MCF 10A (cell line): ENCODE data around the gene C11orf24. TPM values are rescaled to one million over a fixed set of nuclear protein-coding genes. Genes with fewer than 3 reads are reported as not detected.

ENCODE experiments used
- Bru-seq: library from RNA; stranded (reverse); fragments of 400-500 nt; gene quantifications from one replicate; lab custom pipeline; 2021; lab: Mats Ljungman, UMichigan
- BruChase-seq, 2 experiments: library from RNA; stranded (reverse); fragments of 400-500 nt; gene quantifications; one replicate each; lab custom pipeline; 2021; lab: Mats Ljungman, UMichigan
- BruUV-seq: library from RNA; stranded (reverse); fragments of 400-500 nt; replicated peaks from 2 replicates; lab custom pipeline; 2021; lab: Mats Ljungman, UMichigan
- CTCF ChIA-PET: fragments of 300-600 bp; sonication (Branson Sonifier 250); formaldehyde crosslinking; extraction: SDS; loops from one replicate; lab custom pipeline; 2021; ENCODE audit warnings: antibody characterized with exemption, inconsistent platforms; lab: Yijun Ruan, JAX
- POLR2A ChIA-PET: fragments of 300-600, 350-650 bp; sonication (Branson Sonifier 250); formaldehyde crosslinking; extraction: SDS; loops from one replicate; lab custom pipeline; 2020; ENCODE audit warnings: antibody characterized with exemption, inconsistent platforms; lab: Yijun Ruan, JAX
- DNase-seq: peaks from one replicate; pipeline ENCODE4 v3.0.0-alpha.2; 2018; ENCODE audit not compliant: unreplicated experiment
- H3K27ac Mint-ChIP-seq: one replicate; pipeline ENCODE4 v1.8.0; 2022; ENCODE audit warnings: mild to moderate bottlenecking, low read depth, mixed read lengths; ENCODE audit not compliant: unreplicated experiment
- H3K27me3 Mint-ChIP-seq: one replicate; pipeline ENCODE4 v1.8.0; 2022; ENCODE audit warnings: mixed read lengths; ENCODE audit not compliant: insufficient read depth, unreplicated experiment
- H3K36me3 Mint-ChIP-seq: one replicate; pipeline ENCODE4 v1.8.0; 2022; ENCODE audit warnings: mild to moderate bottlenecking, moderate library complexity, mixed read lengths; ENCODE audit not compliant: insufficient read depth, unreplicated experiment
- H3K4me1 Mint-ChIP-seq: one replicate; pipeline ENCODE4 v1.8.0; 2022; ENCODE audit warnings: mixed read lengths; ENCODE audit not compliant: insufficient read depth, unreplicated experiment
- H3K4me3 Mint-ChIP-seq: one replicate; pipeline ENCODE4 v1.8.0; 2022; ENCODE audit warnings: mild to moderate bottlenecking, moderate library complexity, mixed read lengths; ENCODE audit not compliant: unreplicated experiment
- H3K9me3 Mint-ChIP-seq: one replicate; pipeline ENCODE4 v1.8.0; 2022; ENCODE audit warnings: mixed read lengths; ENCODE audit not compliant: unreplicated experiment
- intact Hi-C: fragments of 100-400 bp; cut with micrococcal nuclease; formaldehyde crosslinking; loops from 2 replicates; pipeline ENCODE4 v1.14.1; 2022
- long read RNA-seq: library from polyadenylated mRNA; stranded (forward); transcript quantifications from one replicate; pipeline ENCODE4 v2.0.0, GENCODE V29; 2022
- total RNA-seq: library from RNA; stranded (reverse); gene quantifications from 2 replicates; pipeline ENCODE4 v1.2.3, GENCODE V29; 2022
- TF ChIP-seq, protein P1 (sequence below): fragments of 200-600 bp; IDR thresholded peaks from one replicate; pipeline ENCODE4 v1.8.0; 2022; ENCODE audit warnings: antibody characterized with exemption, mild to moderate bottlenecking; ENCODE audit not compliant: unreplicated experiment

C11orf24 gene
- total RNA-seq (58.3 and 69.2 TPM in 2 replicates), Bru-seq, nascent RNA (percentile 70 among the genes with signal in this experiment), BruChase-seq, experiment 1, labeled RNA remaining after a 6-hour chase (percentile 79 among the genes with signal in this experiment), BruChase-seq, experiment 2, labeled RNA remaining after a 2-hour chase (percentile 69 among the genes with signal in this experiment)
- long read RNA-seq, transcript C11orf24-201 (4 exons, 2,063 nt), result major isoform, 25 of 86 reads
- long read RNA-seq, partial matches to known transcripts, result 12 of 86 reads
- long read RNA-seq, other reads (novel, unspliced or antisense), result 45 of 86 reads

GRCh38 chr11:68271781-68272608 lies at the start of gene C11orf24:
TSS of gene C11orf24 (minus strand) at chr11:68271973. CDS start at chr11:68263767, 8,206 bp downstream.
- TSS peak; percentile 91 for BruUV-seq
- POLR2A ChIA-PET, result interaction anchor here (0.6 to 4.3 kb wide), 23 partner anchors 10 to 1403 kb away, joined by 3 to 34 read pairs (median 4); partner anchors contain the start of genes ALDH3B1, LRP5 and LTO1
- CTCF ChIA-PET, result interaction anchor here (0.6 to 5.4 kb wide), 8 partner anchors 11 to 134 kb away, joined by 3 to 68 read pairs (median 4); no protein-coding TSS in a partner anchor
- intact Hi-C loops, result loop anchor here (1.0 to 5.0 kb wide), 3 partner anchors 25 to 175 kb away; no protein-coding TSS in a partner anchor
- Mint-ChIP-seq H3K9me3 (no peaks in the 10 kb centered on the region), H3K4me1 (peaks cover 17% of the 10 kb centered on the region), H3K27me3 (no peaks in the 10 kb centered on the region), H3K36me3 (peaks cover 2% of the 10 kb centered on the region), H3K4me3 (peak within 1 kb of the TSS; percentile 88), H3K27ac (peak within 1 kb of the TSS; percentile 95)
- DNase-seq, result peak; percentile 92
- TF ChIP-seq, protein P1, sequence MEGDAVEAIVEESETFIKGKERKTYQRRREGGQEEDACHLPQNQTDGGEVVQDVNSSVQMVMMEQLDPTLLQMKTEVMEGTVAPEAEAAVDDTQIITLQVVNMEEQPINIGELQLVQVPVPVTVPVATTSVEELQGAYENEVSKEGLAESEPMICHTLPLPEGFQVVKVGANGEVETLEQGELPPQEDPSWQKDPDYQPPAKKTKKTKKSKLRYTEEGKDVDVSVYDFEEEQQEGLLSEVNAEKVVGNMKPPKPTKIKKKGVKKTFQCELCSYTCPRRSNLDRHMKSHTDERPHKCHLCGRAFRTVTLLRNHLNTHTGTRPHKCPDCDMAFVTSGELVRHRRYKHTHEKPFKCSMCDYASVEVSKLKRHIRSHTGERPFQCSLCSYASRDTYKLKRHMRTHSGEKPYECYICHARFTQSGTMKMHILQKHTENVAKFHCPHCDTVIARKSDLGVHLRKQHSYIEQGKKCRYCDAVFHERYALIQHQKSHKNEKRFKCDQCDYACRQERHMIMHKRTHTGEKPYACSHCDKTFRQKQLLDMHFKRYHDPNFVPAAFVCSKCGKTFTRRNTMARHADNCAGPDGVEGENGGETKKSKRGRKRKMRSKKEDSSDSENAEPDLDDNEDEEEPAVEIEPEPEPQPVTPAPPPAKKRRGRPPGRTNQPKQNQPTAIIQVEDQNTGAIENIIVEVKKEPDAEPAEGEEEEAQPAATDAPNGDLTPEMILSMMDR, result no peak

GRCh38 chr11:68317147-68317785 lies 45.5 kb upstream of the C11orf24 start:
- ChIA-PET POLR2A (interaction anchor here (4.1 kb wide), 1 partner anchor 20 kb away, joined by 66 read pairs; no protein-coding TSS in a partner anchor), CTCF (interaction anchor here (0.9 kb wide), 1 partner anchor 60 kb away, joined by 3 read pairs; no protein-coding TSS in a partner anchor)
- Mint-ChIP-seq H3K36me3 (peaks cover 11% of the 10 kb centered on the region), H3K9me3 (no peaks in the 10 kb centered on the region), H3K4me3 (peak overlapping the region; percentile 12), H3K27ac (no peak overlapping the region), H3K27me3 (no peaks in the 10 kb centered on the region), H3K4me1 (peaks cover 50% of the 10 kb centered on the region)
- intact Hi-C loops, result no loop called here
- no peak for DNase-seq
- TF ChIP-seq, protein P1, result no peak
- BruUV-seq, result no TSS peak

- peaks cover 40% of the 10 kb centered on the region for H3K4me1 Mint-ChIP-seq
- H3K27me3 Mint-ChIP-seq, result no peaks in the 10 kb centered on the region
- peak overlapping the region; percentile 88 for H3K27ac Mint-ChIP-seq
- peak; percentile 75 for DNase-seq
- no TSS peak for BruUV-seq
- TF ChIP-seq, protein P1, result no peak
- CTCF ChIA-PET, result interaction anchor here (0.6 to 0.7 kb wide), 2 partner anchors 16 to 86 kb away, joined by 4 read pairs; no protein-coding TSS in a partner anchor
- no peaks in the 10 kb centered on the region for H3K9me3 Mint-ChIP-seq
- intact Hi-C loops, result no loop called here
- peak overlapping the region; percentile 87 for H3K4me3 Mint-ChIP-seq
- H3K36me3 Mint-ChIP-seq, result peaks cover 8% of the 10 kb centered on the region
- POLR2A ChIA-PET, result interaction anchor here (0.6 to 4.1 kb wide), 12 partner anchors 10 to 302 kb away, joined by 3 to 66 read pairs (median 8); partner anchors contain the start of gene C11orf24
Measured at GRCh38 chr11:68315171-68315920, 43.6 kb upstream of the C11orf24 start.
